HAP-1 (cell line): Measurements from ENCODE around the gene TDRD10.

Source experiments
- DNase-seq, 2 experiments: peaks; one replicate each; pipeline ENCODE4 v3.0.0-alpha.2; 2016 to 2020; ENCODE audit warnings: low spot score in 2 of 2
- H3K27me3 ChIP-seq: fragments of 250-450 bp; sonication (Bioruptor Pico); 2 replicates; pipeline ENCODE4 v1.5.1; 2020; ENCODE audit warnings: low read depth, mild to moderate bottlenecking, moderate library complexity
- H3K36me3 ChIP-seq: fragments of 250-450 bp; sonication (Bioruptor Pico); replicated peaks from 2 replicates; pipeline ENCODE4 v1.5.1; 2020; ENCODE audit warnings: mild to moderate bottlenecking
- H3K4me1 ChIP-seq: fragments of 250-450 bp; sonication (Bioruptor Pico); 2 replicates; pipeline ENCODE4 v1.5.1; 2020; ENCODE audit warnings: mild to moderate bottlenecking
- H3K4me3 ChIP-seq: fragments of 250-450 bp; sonication (Bioruptor Pico); 2 replicates; pipeline ENCODE4 v1.5.1; 2020; ENCODE audit warnings: mild to moderate bottlenecking, moderate library complexity
- H3K9me3 ChIP-seq: fragments of 250-450 bp; sonication (Bioruptor Pico); 2 replicates; pipeline ENCODE4 v1.5.1; 2020; ENCODE audit warnings: mild to moderate bottlenecking, moderate library complexity
- in situ Hi-C: fragments of 300-500 bp; cut with MboI; formaldehyde crosslinking; loops from 3 replicates; pipeline ENCODE4 v1.14.3; 2020; ENCODE audit warnings: low sequenced_read_pairs, inconsistent platforms, mixed read lengths

TDRD10 gene

DNA sequence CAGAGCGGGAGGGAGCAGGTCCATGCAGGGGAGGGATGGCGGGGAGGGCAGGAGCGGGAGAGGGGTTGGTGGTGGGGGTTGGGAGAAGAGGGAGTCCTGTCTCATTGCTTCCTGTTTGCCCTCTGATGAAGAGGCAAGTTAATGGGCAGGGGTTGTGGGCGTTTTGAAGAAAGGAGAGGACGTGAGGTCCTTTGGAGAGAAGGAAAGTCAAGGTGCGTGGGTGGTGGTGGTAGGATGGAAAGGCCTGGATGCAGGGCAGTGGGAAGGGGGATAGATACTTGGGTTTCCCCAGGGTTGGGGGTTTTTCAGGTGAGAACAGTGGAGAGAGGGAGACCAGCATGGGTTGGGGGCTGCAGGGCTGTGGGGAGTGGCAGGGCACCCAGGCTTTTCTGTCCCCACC is 39.2 kb downstream of the TDRD10 start:
- H3K4me1 ChIP-seq: no peaks in the 10 kb centered on the region
- no peak for DNase-seq
- no peaks in the 10 kb centered on the region for H3K36me3 ChIP-seq
- H3K27me3 ChIP-seq: peaks cover 5% of the 10 kb centered on the region; the same call in 1 of the 2 replicates
- in situ Hi-C loops: no loop called here
- H3K9me3 ChIP-seq: no peaks in the 10 kb centered on the region
- no peak overlapping the region for H3K4me3 ChIP-seq

DNA sequence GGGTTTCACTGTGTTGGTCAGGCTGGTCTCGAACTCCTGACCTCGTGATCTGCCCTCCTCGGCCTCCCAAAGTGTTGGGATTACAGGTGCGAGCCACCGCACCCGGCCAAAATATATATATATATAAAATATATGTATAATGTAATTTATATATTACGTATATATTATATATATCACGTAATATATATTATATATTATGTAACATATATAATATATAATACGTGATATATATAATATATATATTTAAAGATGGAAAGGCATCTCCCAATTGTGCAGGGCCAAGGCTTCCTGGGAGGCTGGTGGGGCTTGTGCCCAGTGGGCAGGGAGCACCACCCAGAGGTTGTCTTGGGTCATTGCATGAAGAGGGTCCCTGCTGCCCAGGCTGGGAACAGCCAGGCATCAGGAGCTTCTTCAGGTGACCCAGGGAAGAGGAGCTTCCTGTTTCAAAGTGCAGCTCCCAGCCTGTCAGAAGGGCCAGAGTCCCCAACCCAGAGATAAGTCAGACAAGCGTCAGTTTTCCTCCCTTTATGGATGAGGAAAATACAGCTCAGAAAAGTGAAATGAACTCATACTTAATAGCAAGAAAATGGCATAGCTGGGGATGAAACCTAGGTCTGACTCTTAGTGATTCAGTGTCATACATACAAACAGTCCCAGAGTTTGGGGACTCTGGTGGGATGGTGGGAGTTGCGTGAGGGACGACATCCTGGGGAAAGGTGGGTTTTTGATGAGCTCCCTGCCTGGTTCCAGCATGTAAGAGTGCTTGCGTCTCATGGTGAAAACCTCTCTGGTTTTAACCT is 44.4 kb downstream of the TDRD10 start:
- H3K36me3 ChIP-seq: peaks cover 29% of the 10 kb centered on the region
- in situ Hi-C loops: no loop called here
- DNase-seq: peak; percentile 45 to 77
- H3K4me3 ChIP-seq: no peak overlapping the region
- H3K9me3 ChIP-seq: no peaks in the 10 kb centered on the region
- H3K4me1 ChIP-seq: no peaks in the 10 kb centered on the region
- H3K27me3 ChIP-seq: peaks cover under 1% of the 10 kb centered on the region; the same call in 1 of the 2 replicates

DNA sequence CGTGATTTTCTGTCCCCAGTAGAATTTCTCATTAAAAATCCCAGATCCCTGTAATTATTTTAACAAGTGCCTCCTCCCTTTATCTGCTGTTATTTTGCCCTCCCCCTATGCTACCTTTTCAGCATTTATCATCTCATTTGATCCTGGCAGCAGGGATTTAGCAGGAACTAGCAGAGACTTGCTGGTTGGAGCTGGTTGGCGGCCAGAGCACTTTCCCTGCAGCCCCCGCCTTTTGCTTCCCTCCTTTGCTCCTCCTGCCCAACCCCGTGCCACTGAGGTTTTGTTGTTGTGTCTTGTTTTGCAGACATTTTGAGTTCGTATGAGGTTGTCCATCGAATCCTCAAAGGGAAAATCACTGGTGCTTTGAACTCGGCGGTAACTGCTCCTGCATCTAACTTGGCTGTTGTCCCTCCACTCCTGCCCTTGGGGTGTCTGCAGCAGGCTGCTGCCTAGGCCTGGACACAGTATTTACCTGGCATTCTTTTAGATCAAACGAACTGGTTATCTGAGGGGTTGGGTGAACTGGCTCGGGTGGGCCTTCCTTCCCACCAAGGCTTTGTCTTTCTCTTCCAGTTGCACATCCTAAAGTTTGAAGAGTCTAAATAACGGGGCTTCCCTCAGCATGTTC is 45.2 kb downstream of the TDRD10 start:
- Histone ChIP-seq H3K9me3 (no peaks in the 10 kb centered on the region), H3K4me1 (no peaks in the 10 kb centered on the region), H3K4me3 (no peak overlapping the region), H3K36me3 (peaks cover 36% of the 10 kb centered on the region), H3K27me3 (no peaks in the 10 kb centered on the region; the same call in 1 of the 2 replicates)
- no peak for DNase-seq
- in situ Hi-C loops: no loop called here

DNA sequence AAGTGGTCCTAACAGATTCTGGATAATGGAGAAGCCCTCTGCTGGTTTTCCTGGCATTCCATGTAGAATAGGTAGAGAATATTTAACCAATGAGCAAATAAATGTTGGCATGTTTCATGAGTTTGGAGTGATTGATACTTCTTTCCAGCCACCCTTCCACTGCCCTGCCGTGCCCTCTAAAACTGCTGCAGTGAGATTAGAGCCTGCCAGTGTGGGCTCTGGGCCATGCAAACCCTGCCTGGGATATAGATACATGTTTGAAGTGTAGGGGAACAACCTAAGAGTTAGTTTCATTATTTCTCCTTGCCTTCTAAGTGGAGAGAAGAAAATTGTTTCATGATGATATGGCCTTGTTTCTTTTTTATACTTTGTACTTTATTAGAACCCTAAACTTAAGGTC is 46.0 kb downstream of the TDRD10 start:
- Histone ChIP-seq H3K4me1 (no peaks in the 10 kb centered on the region), H3K4me3 (no peak overlapping the region), H3K36me3 (peaks cover 44% of the 10 kb centered on the region), H3K9me3 (no peaks in the 10 kb centered on the region), H3K27me3 (no peaks in the 10 kb centered on the region)
- DNase-seq: no peak
- in situ Hi-C loops: no loop called here

DNA sequence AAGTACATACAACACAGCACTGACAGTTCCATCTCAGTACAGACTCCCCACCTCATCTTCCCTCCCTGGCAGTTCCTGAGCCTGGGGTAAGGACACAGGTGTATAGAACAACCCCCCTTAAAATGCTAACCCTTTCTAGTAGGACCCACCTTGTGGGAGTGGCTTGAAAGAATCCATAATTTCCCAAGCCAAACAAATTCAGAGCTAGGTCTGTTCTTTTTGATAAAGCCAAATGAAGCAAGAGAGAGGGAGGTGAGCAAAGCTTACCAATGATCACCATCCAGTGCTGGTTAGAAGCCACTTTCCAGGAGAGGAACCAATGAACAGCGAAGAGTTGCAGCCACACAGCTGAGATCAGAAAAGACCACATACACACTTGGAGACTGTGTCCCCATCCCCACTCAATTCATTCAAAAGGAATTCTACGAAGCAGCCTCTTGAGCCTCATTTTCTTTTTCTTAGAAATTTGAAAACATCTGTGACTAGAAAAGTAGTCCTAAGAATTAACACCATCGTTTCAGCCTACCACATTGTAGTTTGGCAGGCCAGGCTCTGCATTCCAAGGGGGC is 47.3 kb downstream of the TDRD10 start:
- Histone ChIP-seq H3K4me1 (no peaks in the 10 kb centered on the region), H3K27me3 (no peaks in the 10 kb centered on the region), H3K4me3 (no peak overlapping the region), H3K36me3 (peaks cover 57% of the 10 kb centered on the region), H3K9me3 (no peaks in the 10 kb centered on the region)
- in situ Hi-C loops: no loop called here
- no peak for DNase-seq

DNA sequence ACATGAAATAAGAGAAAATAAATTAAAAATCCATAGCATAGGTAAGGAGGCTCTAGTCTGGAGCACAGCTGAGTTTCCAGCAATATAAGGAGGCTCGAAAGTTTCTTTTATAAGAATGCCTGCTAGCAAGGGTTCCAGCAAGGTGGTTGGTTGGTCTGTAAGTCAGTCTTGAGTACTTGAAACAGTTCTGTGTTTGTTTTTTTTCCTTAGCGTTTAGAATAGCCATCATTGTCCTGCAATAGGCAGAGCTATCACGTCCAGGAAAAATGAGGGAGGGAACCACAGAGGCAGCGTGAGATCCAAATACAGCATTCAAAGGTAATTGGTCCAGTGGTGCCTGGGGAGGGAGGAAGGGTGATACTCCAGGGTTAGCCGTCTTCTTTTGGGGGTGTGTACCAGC is 48.1 kb downstream of the TDRD10 start:
- no peak for DNase-seq
- in situ Hi-C loops: loop anchor here (5.0 kb wide), 1 partner anchor 68 kb away; no protein-coding TSS in a partner anchor
- Histone ChIP-seq H3K4me3 (no peak overlapping the region), H3K9me3 (no peaks in the 10 kb centered on the region), H3K36me3 (peaks cover 65% of the 10 kb centered on the region), H3K4me1 (no peaks in the 10 kb centered on the region), H3K27me3 (no peaks in the 10 kb centered on the region)

DNA sequence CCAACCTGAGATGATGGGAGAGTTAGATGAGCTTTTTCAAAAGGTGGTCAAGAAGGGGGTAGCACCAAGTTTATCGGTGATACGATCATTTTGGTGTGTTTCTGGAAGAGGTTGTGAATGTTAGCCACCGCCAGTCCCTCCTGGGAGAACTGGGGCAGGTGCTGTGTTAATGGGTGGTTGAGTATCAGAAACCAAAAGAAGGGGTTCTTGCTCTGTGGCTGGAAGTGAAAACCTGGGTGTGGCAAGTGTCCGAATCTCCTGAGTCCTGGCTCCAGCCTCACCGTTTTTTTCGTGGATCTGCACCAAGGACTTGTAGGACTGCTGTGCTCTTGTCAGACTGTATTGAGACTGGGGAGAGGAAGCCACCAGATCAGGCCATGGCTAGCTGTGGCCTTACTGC is 48.6 kb downstream of the TDRD10 start:
- H3K4me1 ChIP-seq: no peaks in the 10 kb centered on the region
- peaks cover 70% of the 10 kb centered on the region for H3K36me3 ChIP-seq
- no peaks in the 10 kb centered on the region for H3K27me3 ChIP-seq
- H3K9me3 ChIP-seq: no peaks in the 10 kb centered on the region
- DNase-seq: no peak
- in situ Hi-C loops: loop anchor here (5.0 kb wide), 1 partner anchor 68 kb away; no protein-coding TSS in a partner anchor
- H3K4me3 ChIP-seq: no peak overlapping the region

DNA sequence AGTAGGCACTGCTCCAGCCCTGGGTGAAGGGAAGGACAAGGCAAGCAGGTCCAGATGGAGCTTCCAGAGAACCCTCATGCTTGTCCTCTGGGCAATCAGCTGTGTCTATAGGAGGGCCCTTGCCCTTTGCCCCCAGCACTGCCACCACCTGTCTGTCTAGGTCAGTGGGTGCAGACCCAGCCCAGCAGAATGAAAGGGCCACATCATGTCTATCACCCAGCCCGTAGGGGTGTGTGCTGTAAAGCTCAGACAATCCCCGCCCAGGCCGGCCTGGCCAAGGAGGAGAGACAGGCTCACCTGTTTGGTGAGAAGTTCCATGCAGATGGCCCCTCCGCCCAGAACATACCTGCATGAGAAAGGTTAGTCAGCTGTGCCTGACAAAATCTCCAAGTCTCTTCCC is 49.5 kb downstream of the TDRD10 start:
- no peaks in the 10 kb centered on the region for H3K9me3 ChIP-seq
- H3K4me3 ChIP-seq: no peak overlapping the region
- in situ Hi-C loops: loop anchor here (5.0 kb wide), 1 partner anchor 69 kb away; no protein-coding TSS in a partner anchor
- H3K36me3 ChIP-seq: peaks cover 76% of the 10 kb centered on the region
- H3K4me1 ChIP-seq: peaks cover 4% of the 10 kb centered on the region
- DNase-seq: no peak
- no peaks in the 10 kb centered on the region for H3K27me3 ChIP-seq

DNA sequence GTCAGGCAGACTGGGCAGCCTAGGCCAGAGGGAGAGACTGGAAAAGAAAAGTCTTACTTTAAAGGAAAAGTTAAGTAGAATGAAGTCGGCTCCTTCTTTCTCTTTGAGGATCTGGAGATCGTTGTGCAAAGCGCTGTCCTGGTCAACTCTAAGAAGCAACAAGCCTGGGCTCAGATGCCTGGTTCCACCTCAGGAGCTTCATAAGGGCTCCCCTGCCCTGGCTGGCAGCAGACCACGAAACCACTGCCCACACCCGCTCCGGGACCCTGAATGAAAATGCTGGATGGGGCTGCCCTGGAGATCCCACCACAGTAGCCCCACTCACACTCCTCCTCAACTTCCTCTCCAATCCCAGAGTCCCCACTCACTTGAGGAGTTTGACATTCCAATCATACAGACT is 50.0 kb downstream of the TDRD10 start:
- no peak overlapping the region for H3K4me3 ChIP-seq
- H3K36me3 ChIP-seq: peaks cover 76% of the 10 kb centered on the region
- H3K27me3 ChIP-seq: no peaks in the 10 kb centered on the region
- no peaks in the 10 kb centered on the region for H3K9me3 ChIP-seq
- DNase-seq: no peak
- peaks cover 8% of the 10 kb centered on the region for H3K4me1 ChIP-seq
- in situ Hi-C loops: loop anchor here (5.0 kb wide), 1 partner anchor 70 kb away; no protein-coding TSS in a partner anchor

DNA sequence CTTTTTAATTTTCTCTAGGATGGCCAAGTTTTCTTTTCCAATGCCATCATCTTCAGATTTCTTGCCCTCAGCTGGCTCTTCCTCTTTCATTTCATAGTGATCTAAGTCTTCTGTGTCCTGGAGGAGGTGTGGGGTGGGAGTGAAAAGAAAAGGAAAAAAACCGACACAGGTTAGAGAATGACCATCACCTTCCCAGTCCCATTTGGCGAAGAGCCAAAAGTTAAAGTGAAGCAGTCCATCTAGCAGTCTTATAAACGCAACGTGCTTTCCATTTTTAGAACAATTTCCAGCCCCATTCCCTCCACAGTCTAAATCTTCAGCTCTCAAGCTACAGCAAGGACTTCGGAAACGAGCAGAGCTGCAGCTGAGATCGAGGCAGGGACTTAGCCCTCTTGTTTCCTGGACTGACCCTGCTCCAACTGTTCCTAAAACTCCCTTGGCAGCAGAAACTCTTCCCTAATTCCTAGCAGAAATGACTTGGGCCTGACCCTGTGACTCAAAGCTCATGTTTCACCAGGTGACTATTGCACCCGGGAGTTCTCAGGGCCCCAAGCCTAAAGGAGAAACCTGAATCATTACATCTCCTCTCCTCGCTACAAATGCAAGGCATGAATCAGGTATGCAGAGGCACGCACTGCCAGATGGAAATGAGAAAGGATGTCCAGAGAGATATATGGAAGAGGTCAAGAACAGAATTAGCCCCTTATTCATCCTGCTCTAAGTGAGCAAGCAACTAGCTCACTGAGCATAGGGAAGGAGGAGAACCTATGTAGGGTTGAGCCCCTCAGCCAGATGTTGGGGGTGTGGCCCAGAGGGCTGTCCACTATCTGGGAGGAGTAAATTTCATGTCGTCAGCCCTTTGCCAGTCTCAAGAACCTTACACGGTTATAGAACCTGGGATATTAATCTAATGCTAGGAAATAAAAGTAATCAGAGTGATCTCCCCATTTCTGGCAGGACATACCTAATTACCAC is 51.3 kb downstream of the TDRD10 start:
- in situ Hi-C loops: loop anchor here (5.0 kb wide), 1 partner anchor 71 kb away; no protein-coding TSS in a partner anchor
- peaks cover 76% of the 10 kb centered on the region for H3K36me3 ChIP-seq

DNA sequence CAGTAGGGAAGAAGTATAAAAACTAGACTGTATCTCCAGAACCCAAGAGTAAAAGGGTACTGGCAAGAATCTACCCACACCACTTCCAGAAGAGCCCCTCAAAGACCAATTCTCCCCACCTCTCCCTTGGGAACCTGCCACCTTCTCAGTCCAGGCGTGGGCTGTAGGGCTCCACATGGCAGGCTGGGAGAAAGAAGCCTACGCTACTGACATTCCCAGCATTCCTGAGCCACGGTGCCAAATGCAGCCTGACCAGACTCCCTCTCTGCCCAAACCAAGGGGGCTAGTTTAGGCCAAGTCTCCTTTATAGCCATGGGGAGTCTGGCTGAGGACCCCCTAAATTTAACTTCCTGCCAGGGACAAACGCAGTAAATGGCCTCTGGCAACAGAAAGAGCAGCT is 54.4 kb downstream of the TDRD10 start:
- Histone ChIP-seq H3K4me3 (peak overlapping the region; percentile 68), H3K27me3 (no peaks in the 10 kb centered on the region), H3K4me1 (peaks cover 17% of the 10 kb centered on the region), H3K9me3 (no peaks in the 10 kb centered on the region), H3K36me3 (peaks cover 47% of the 10 kb centered on the region)
- peak in 1 of 2 experiments; percentile 51 for DNase-seq
- in situ Hi-C loops: no loop called here

More for the DNA sequence above, 51.3 kb downstream of the TDRD10 start:
- H3K4me3 ChIP-seq: no peak overlapping the region
- DNase-seq: no peak
- H3K27me3 ChIP-seq: no peaks in the 10 kb centered on the region
- H3K4me1 ChIP-seq: peaks cover 8% of the 10 kb centered on the region
- H3K9me3 ChIP-seq: no peaks in the 10 kb centered on the region

DNA sequence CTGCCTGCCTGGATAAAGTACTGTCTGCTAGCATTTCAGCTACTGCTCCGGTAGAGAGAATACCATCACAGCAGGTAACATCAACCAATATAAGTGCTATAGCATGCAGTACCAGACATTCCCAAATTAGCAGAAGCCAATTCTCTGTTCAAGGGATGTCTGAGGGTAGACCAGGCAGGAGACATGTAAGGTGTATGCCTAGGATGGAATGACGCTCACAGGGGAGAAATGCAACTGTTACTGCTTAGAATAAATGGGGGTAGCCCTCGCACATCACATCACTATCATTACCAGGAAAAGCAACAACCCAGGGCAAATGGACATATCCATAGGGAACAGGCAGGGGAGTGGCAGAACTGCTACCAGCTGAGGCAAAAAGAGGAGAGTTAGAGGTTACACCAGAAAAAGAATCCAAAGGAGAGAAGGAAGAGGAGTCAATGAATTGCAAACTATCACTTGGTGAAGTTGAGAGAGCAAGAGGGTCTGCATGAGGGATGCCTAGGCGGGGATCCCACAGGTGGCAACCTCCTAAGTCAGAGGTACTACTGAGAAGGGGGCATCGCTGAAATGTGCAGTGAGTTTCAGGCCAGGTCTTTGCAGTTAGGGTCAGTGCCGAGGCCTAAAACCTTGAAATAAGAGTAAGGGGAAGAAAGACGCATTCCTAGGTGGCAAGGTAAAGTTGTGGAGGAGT is 55.4 kb downstream of the TDRD10 start:
- no peaks in the 10 kb centered on the region for H3K9me3 ChIP-seq
- H3K27me3 ChIP-seq: no peaks in the 10 kb centered on the region
- H3K4me3 ChIP-seq: peak overlapping the region; percentile 68
- DNase-seq: no peak
- peaks cover 38% of the 10 kb centered on the region for H3K36me3 ChIP-seq
- in situ Hi-C loops: no loop called here
- H3K4me1 ChIP-seq: peaks cover 17% of the 10 kb centered on the region
